ENCODE data around the gene ZDHHC13. TPM values are rescaled to one million over a fixed set of nuclear protein-coding genes. Genes with fewer than 3 reads are reported as not detected.

ZDHHC13 gene
- total and polyA plus RNA-seq, 11 donors = 4.0 to 13.0 (median 8.9) TPM

GRCh38 chr11:19208181-19208580 is 91.2 kb downstream of the ZDHHC13 start:
- 89 to 95% (median 90%) methylated on average over 2 of the region's 2 CpGs for WGBS, 4 donors
- Histone ChIP-seq H3K27ac (peak overlapping the region in 8 of 12 donors; percentile 72 to 95 (median 81)), H3K4me3 (no peak overlapping the region), H3K36me3 (no peaks in the 10 kb centered on the region), H3K9me3 (no peaks in the 10 kb centered on the region), H3K4me1 (peaks cover 0 to 17% (median 0%) of the 10 kb centered on the region in 12 donors), H3K27me3 (peaks cover 0 to 9% (median 0%) of the 10 kb centered on the region in 9 donors)
- intact Hi-C loops (cut with DNase I) = no loop called here
- TF ChIP-seq, protein P1, sequence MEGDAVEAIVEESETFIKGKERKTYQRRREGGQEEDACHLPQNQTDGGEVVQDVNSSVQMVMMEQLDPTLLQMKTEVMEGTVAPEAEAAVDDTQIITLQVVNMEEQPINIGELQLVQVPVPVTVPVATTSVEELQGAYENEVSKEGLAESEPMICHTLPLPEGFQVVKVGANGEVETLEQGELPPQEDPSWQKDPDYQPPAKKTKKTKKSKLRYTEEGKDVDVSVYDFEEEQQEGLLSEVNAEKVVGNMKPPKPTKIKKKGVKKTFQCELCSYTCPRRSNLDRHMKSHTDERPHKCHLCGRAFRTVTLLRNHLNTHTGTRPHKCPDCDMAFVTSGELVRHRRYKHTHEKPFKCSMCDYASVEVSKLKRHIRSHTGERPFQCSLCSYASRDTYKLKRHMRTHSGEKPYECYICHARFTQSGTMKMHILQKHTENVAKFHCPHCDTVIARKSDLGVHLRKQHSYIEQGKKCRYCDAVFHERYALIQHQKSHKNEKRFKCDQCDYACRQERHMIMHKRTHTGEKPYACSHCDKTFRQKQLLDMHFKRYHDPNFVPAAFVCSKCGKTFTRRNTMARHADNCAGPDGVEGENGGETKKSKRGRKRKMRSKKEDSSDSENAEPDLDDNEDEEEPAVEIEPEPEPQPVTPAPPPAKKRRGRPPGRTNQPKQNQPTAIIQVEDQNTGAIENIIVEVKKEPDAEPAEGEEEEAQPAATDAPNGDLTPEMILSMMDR (IDR thresholded peaks at IDR 0.05) = no peak
- TF ChIP-seq POLR2A (IDR thresholded peaks at IDR 0.05) = no peak
- no peak for ATAC-seq
- no peak for DNase-seq

DNA sequence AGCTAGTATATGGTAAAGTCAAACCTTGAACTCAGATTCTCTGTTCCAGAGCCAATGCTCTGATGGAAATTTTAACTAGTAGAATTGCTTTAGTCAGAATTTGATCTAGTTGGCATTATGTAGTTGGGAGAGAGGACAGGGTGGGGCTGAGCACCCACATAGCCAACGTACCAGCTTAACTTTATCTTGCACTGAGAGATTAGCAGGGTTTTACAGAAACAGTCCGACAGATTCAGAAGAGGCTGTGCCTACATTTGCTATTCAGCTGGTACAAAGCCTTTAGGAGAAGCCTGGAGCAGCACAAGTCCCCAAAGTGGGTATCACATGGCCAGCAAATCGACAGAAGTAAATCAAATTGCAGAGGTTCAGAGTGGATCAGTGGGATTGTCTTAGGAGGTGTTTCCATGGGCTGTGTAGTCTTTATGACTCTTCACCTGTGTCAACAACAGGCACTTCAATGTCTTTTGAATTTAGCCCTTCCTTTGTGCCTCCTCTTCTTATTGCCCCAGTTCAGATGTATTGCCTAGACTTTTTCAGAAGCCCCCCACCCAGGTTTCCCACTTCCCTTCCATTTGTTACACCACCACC is 92.1 kb downstream of the ZDHHC13 start:
- DNase-seq (no peak), ATAC-seq (peak; percentile 63 to 88 (median 81))
- 29 to 36% (median 33%) methylated on average over 3 of the region's 3 CpGs for WGBS, 4 donors
- Histone ChIP-seq H3K4me1 (peaks cover 0 to 17% (median 0%) of the 10 kb centered on the region in 12 donors), H3K27me3 (peaks cover 0 to 9% (median 0%) of the 10 kb centered on the region in 9 donors), H3K36me3 (no peaks in the 10 kb centered on the region), H3K27ac (peak overlapping the region; percentile 47 to 95 (median 79)), H3K9me3 (no peaks in the 10 kb centered on the region), H3K4me3 (peak overlapping the region in 4 of 12 donors; percentile 19 to 49 (median 41))
- TF ChIP-seq, protein P1 (IDR thresholded peaks at IDR 0.05) = no peak
- no peak for TF ChIP-seq POLR2A (IDR thresholded peaks at IDR 0.05)
- intact Hi-C loops (cut with DNase I) = no loop called here

DNA sequence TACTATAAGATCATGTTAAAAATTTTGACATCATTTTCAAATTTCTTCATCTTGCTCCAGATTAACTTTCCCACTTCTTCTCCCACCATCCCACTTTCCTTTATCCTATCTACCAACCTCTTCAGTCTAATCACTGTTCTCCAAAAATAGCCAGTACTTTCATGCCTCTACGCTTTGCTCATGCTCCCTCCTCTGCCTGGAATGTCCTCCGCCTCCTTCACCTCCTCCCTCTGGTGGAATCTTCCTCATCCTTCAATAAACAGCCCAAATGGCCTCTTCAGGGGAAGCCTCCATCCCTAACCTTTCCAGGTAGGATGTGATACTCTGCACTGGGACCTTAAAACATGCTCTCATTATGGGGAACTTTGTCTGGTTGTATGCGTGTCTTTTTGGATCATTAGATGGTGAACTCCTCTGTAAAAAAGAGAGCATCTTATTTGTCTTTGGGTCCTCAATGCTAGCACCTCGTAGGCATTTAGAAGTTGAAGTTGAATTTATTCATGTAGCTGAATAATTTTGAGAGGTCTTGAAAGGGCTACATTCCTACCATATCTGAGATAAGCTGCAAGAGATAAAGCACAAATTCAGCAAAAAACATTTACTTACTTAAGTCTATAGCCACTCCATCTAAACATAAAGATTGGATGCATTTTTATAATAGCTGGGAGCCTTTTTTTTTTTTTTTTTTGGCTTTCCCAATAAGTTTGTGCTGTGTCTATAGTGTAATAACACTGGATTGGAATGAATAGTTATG is 92.8 kb downstream of the ZDHHC13 start:
- 27 to 32% (median 29%) methylated on average over 4 of the region's 4 CpGs for WGBS, 4 donors
- TF ChIP-seq POLR2A (IDR thresholded peaks at IDR 0.05) = no peak
- TF ChIP-seq, protein P1 (IDR thresholded peaks at IDR 0.05) = peak in 1 of 12 donors; percentile 20
- H3K27ac ChIP-seq = peak overlapping the region; percentile 47 to 95 (median 79)
- H3K4me1 ChIP-seq = peaks cover 0 to 17% (median 0%) of the 10 kb centered on the region in 12 donors
- no peaks in the 10 kb centered on the region for H3K9me3 ChIP-seq
- ATAC-seq = peak; percentile 89 to 93 (median 90)
- intact Hi-C loops (cut with DNase I) = no loop called here
- peak overlapping the region in 9 of 12 donors; percentile 19 to 49 (median 42) for H3K4me3 ChIP-seq
- DNase-seq = no peak
- H3K36me3 ChIP-seq = no peaks in the 10 kb centered on the region
- peaks cover 0 to 9% (median 0%) of the 10 kb centered on the region in 9 donors for H3K27me3 ChIP-seq

- H3K9me3 ChIP-seq = no peaks in the 10 kb centered on the region
- H3K36me3 ChIP-seq = no peaks in the 10 kb centered on the region
- peaks cover 0 to 28% (median 3%) of the 10 kb centered on the region in 12 donors for H3K4me1 ChIP-seq
- WGBS, 4 donors = 82 to 88% (median 85%) methylated on average over 4 of the region's 4 CpGs
- peaks cover 0 to 2% (median 0%) of the 10 kb centered on the region in 9 donors for H3K27me3 ChIP-seq
- no peak for TF ChIP-seq POLR2A (IDR thresholded peaks at IDR 0.05)
- TF ChIP-seq, protein P1 (IDR thresholded peaks at IDR 0.05) = no peak
- intact Hi-C loops (cut with DNase I) = no loop called here
- DNase-seq (no peak), ATAC-seq (no peak)
- H3K27ac ChIP-seq = no peak overlapping the region
- H3K4me3 ChIP-seq = no peak overlapping the region
Observed at GRCh38 chr11:19216021-19216420, 99.1 kb downstream of the ZDHHC13 start.
